K562 (cell line): Measurements from ENCODE around the gene POP7. TPM values are rescaled to one million over a fixed set of nuclear protein-coding genes. Genes with fewer than 3 reads are reported as not detected.

ENCODE experiments used
- ARID3A ChIP-seq: IDR thresholded peaks from 2 replicates; pipeline ENCODE4 v1.6.1; 2012; ENCODE audit warnings: low read depth, low read length, improper control_type of control experiment, borderline replicate concordance
- ATF1 ChIP-seq, 2 experiments: fragments of 450-650 bp in 1 of 2; IDR thresholded peaks; 2 replicates each; pipeline ENCODE4 v1.6.1; 2016; ENCODE audit warnings: missing compliant biosample characterization in 1 of 2, missing genetic modification characterization in 1 of 2
- ATF2 ChIP-seq: sonication (generic); formaldehyde crosslinking; IDR thresholded peaks from 2 replicates; pipeline ENCODE4 v1.8.1; 2022; ENCODE audit warnings: missing genetic modification reagents
- CHD1 ChIP-seq: fragments of 200-600 bp; sonication (generic); IDR thresholded peaks from one replicate; pipeline ENCODE4 v1.6.1; 2012; ENCODE audit warnings: mild to moderate bottlenecking, moderate library complexity, low read length, inconsistent platforms
- CHD2 ChIP-seq: IDR thresholded peaks from 2 replicates; pipeline ENCODE4 v1.6.1; 2011; ENCODE audit warnings: low read depth, low read length
- DPF2 ChIP-seq: fragments of 450-650 bp; IDR thresholded peaks from 2 replicates; pipeline ENCODE4 v1.6.1; 2016
- E2F3 ChIP-seq: fragments of 250-450 bp; sonication (Bioruptor Pico); IDR thresholded peaks from 2 replicates; pipeline ENCODE4 v1.4.0; 2020; ENCODE audit warnings: mild to moderate bottlenecking
- FOS ChIP-seq: IDR thresholded peaks from 3 replicates; pipeline ENCODE4 v1.6.1; 2011; ENCODE audit not compliant: insufficient read length; ENCODE audit errors: extremely low read depth
- JUN ChIP-seq, 2 experiments: sonication (generic) in 1 of 2; formaldehyde crosslinking in 1 of 2; IDR thresholded peaks; 2 replicates each; pipeline versions ENCODE4 v1.6.1 to v1.8.0; 2012 to 2022; ENCODE audit warnings: borderline replicate concordance in 2 of 2, mild to moderate bottlenecking in 2 of 2, improper control_type of control experiment in 1 of 2, low read depth in 1 of 2, low read length in 1 of 2, missing genetic modification reagents in 1 of 2
- KLF6 ChIP-seq: fragments of 250-450 bp; sonication (Bioruptor Pico); IDR thresholded peaks from 2 replicates; pipeline ENCODE4 v1.4.0; 2020; ENCODE audit warnings: mild to moderate bottlenecking, moderate library complexity, borderline replicate concordance
- MAZ ChIP-seq, 2 experiments: fragments of 450-650 bp in 1 of 2; sonication (generic) in 1 of 2; formaldehyde crosslinking; IDR thresholded peaks in 1 of 2; conservative IDR thresholded peaks in 1 of 2; 2 replicates each; pipeline versions ENCODE4 v1.4.0 to v1.5.0; 2020; ENCODE audit warnings: mild to moderate bottlenecking in 1 of 2, missing genetic modification reagents in 1 of 2
- SIN3B ChIP-seq: fragments of 450-650 bp; IDR thresholded peaks from 2 replicates; pipeline ENCODE4 v1.6.1; 2017; ENCODE audit warnings: low read depth, mild to moderate bottlenecking, moderate library complexity
- SIRT6 ChIP-seq: IDR thresholded peaks from one replicate; pipeline ENCODE4 v1.6.1; 2012; ENCODE audit warnings: low read depth, mild to moderate bottlenecking, control low read depth, inconsistent platforms, low read length, moderate library complexity
- SREBF1 ChIP-seq: fragments of 150-350 bp; IDR thresholded peaks from 2 replicates; pipeline ENCODE4 v1.6.1; 2014; ENCODE audit warnings: antibody characterized with exemption, low read depth, low read length, borderline replicate concordance
- TAF15 ChIP-seq: fragments of 200-400 bp; formaldehyde crosslinking; IDR thresholded peaks from 2 replicates; pipeline ENCODE4 v1.6.1; 2017; ENCODE audit warnings: mild to moderate bottlenecking, low read depth, low read length, moderate library complexity
- THRAP3 ChIP-seq: fragments of 450-650 bp; IDR thresholded peaks from 2 replicates; pipeline ENCODE4 v1.6.1; 2016; ENCODE audit warnings: mild to moderate bottlenecking, inconsistent platforms, borderline replicate concordance
- YY1 ChIP-seq, 3 experiments: IDR thresholded peaks; 2 replicates each; pipeline ENCODE4 v1.6.1; 2011; ENCODE audit warnings: low read length in 2 of 3, mild to moderate bottlenecking in 2 of 3, moderate library complexity in 2 of 3, borderline replicate concordance in 1 of 3, control low read depth in 1 of 3, low read depth in 1 of 3; ENCODE audit not compliant: insufficient read depth in 3 of 3, insufficient replicate concordance in 2 of 3, control insufficient read depth in 1 of 3, insufficient read length in 1 of 3; ENCODE audit errors: extremely low read depth in 1 of 3
- ZBTB1 ChIP-seq: sonication (generic); formaldehyde crosslinking; IDR thresholded peaks from 2 replicates; pipeline ENCODE4 v1.8.1; 2023; ENCODE audit warnings: missing genetic modification reagents, low read depth, mild to moderate bottlenecking, borderline replicate concordance
- ZFP91 ChIP-seq: sonication (generic); formaldehyde crosslinking; IDR thresholded peaks from 2 replicates; pipeline ENCODE4 v1.8.0; 2022; ENCODE audit warnings: mild to moderate bottlenecking, missing genetic modification reagents
- ZNF24 ChIP-seq: fragments of 450-650 bp; IDR thresholded peaks from 2 replicates; pipeline ENCODE4 v1.6.1; 2016
- ZNF316 ChIP-seq: fragments of 450-650 bp; IDR thresholded peaks from 2 replicates; pipeline ENCODE4 v1.6.1; 2016
- ZNF507 ChIP-seq: conservative IDR thresholded peaks from 2 replicates; pipeline ENCODE4 v1.6.1; 2017; ENCODE audit warnings: missing genetic modification characterization, missing compliant biosample characterization
- polyA plus RNA-seq, 8 experiments: library from polyadenylated mRNA; depleted of rRNA in 4 of 8; stranded (reverse) in 5 of 8; unstranded in 3 of 8; fragments of >200 nt; fragmentation: Nextera tagmentation in 2 of 8; fragmentation: Illumina TruSeq in 1 of 8; extraction: Ambion mirVana in 2 of 8; extraction: Trizol in 1 of 8; gene quantifications; 2 replicates each; pipeline versions ENCODE4 v1.2.1 to v1.2.3, GENCODE V29; 2011 to 2014; ENCODE audit warnings: inconsistent platforms in 1 of 8, missing spikeins in 1 of 8
- total RNA-seq, 7 experiments: library from RNA; depleted of rRNA in 6 of 7; stranded (reverse); fragments of >200 nt in 6 of 7; fragmentation: Illumina TruSeq in 2 of 7; extraction: Trizol in 2 of 7; gene quantifications; 2 replicates each; pipeline versions ENCODE4 v1.2.1 to v1.2.3, GENCODE V29; 2011 to 2021; ENCODE audit warnings: low replicate concordance in 1 of 7

The POP7 gene
- total and polyA plus RNA-seq, 9 of the 15 experiments (the other 6 are each of a cell fraction or from before 2014, with no cell fraction given): 11.5 to 163 (median 68.9) TPM

- TF ChIP-seq SIRT6 (no peak), ARID3A (no peak), DPF2 (0 out of 2 replicates have a peak, but pooled peaks have one; percentile 21), THRAP3 (no peak), ZNF24 (no peak), ZFP91 (CRISPR knock-in tag) (no peak), ATF2 (no peak), JUN (IDR thresholded peaks at IDR 0.05; ENCODE audit: borderline replicate concordance, low read depth, low read length) (peak; percentile 45; the same call in 1 of the 2 replicates), JUN (CRISPR knock-in tag; IDR thresholded peaks at IDR 0.05; ENCODE audit: borderline replicate concordance) (0 out of 2 replicates have a peak, but pooled peaks have one; percentile 76), SIN3B (peak; percentile 65; the same call in 1 of the 2 replicates), MAZ (CRISPR knock-in tag; conservative IDR thresholded peaks at IDR 0.05 in 1 of 2, IDR thresholded peaks at IDR 0.05 in 1 of 2) (peak; percentile 57 to 82; a peak in 3 of 4 replicates), CHD1 (peak; percentile 58), E2F3 (CRISPR knock-in tag) (peak; percentile 89), FOS (no peak), KLF6 (CRISPR knock-in tag) (no peak), ZNF507 (tag) (no peak), ZNF316 (peak; percentile 41; the same call in 1 of the 2 replicates), SREBF1 (peak; percentile 57; the same call in 1 of the 2 replicates), ZBTB1 (CRISPR knock-in tag) (0 out of 2 replicates have a peak, but pooled peaks have one; percentile 52), YY1 (IDR thresholded peaks at IDR 0.05; ENCODE audit: borderline replicate concordance in 1 of 3, control insufficient read depth in 1 of 3, extremely low read depth in 1 of 3, insufficient read depth in 3 of 3, insufficient read length in 1 of 3, insufficient replicate concordance in 2 of 3, low read depth in 1 of 3, low read length in 2 of 3) (no peak), ATF1 (CRISPR knock-in tag; IDR thresholded peaks at IDR 0.05) (peak; percentile 72), ATF1 (tag; IDR thresholded peaks at IDR 0.05) (peak; percentile 93), TAF15 (no peak), CHD2 (peak; percentile 99)
Observed at GRCh38 chr7:100705753-100706671, at the start of gene POP7 (continued).
